Colonic mucosa (tissue), 4 donors: Measurements from ENCODE around the gene SPTBN1. TPM values are rescaled to one million over a fixed set of nuclear protein-coding genes. Genes with fewer than 3 reads are reported as not detected.

Experiments used
- DNase-seq: peaks from one replicate; pipeline ENCODE4 v3.0.0-alpha.2; 2020
- H3K27ac ChIP-seq: fragments of 200-600 bp; one replicate; pipeline ENCODE4 v1.8.0; 2021
- H3K27me3 ChIP-seq: fragments of 200-600 bp; one replicate; pipeline ENCODE4 v1.8.0; 2021
- H3K36me3 ChIP-seq: fragments of 200-600 bp; one replicate; pipeline ENCODE4 v1.8.0; 2021
- H3K4me1 ChIP-seq: fragments of 200-600 bp; one replicate; pipeline ENCODE4 v1.8.0; 2021; ENCODE audit warnings: mild to moderate bottlenecking
- H3K4me3 ChIP-seq: fragments of 200-600 bp; one replicate; pipeline ENCODE4 v1.8.0; 2021
- H3K9ac ChIP-seq, 2 donors: one replicate each; pipeline ENCODE4 v1.7.0; 2013; ENCODE audit warnings: control low read depth in 2 of 2, low read depth in 2 of 2, low read length in 2 of 2
- H3K9me3 ChIP-seq: fragments of 200-600 bp; one replicate; pipeline ENCODE4 v1.8.0; 2021
- intact Hi-C: fragments of 100-400 bp; cut with DNase I; formaldehyde crosslinking; loops from one replicate; pipeline ENCODE4 v1.14.1; 2022
- total RNA-seq, 2 donors: library from RNA; stranded (reverse); fragmentation: NEBNext Ultra II Directional in 1 of 2; extraction: Animal tissue kit (Norgen Biotek cat#: 25700) in 1 of 2; gene quantifications; one replicate each; pipeline ENCODE4 v1.2.1, GENCODE V29; 2021
- TF ChIP-seq, protein P1 (sequence below): fragments of 200-600 bp; IDR thresholded peaks from one replicate; pipeline ENCODE4 v1.8.0; 2022; ENCODE audit warnings: antibody characterized with exemption, mild to moderate bottlenecking
- donor health status: healthy.
- donor health status: DM: no; HTN: no; CAD: no.
- donor health status: DM: no; HTN: no; CAD: no.

Gene SPTBN1
- total RNA-seq, 2 donors from 2014 or later = 325 to 338 TPM

DNA sequence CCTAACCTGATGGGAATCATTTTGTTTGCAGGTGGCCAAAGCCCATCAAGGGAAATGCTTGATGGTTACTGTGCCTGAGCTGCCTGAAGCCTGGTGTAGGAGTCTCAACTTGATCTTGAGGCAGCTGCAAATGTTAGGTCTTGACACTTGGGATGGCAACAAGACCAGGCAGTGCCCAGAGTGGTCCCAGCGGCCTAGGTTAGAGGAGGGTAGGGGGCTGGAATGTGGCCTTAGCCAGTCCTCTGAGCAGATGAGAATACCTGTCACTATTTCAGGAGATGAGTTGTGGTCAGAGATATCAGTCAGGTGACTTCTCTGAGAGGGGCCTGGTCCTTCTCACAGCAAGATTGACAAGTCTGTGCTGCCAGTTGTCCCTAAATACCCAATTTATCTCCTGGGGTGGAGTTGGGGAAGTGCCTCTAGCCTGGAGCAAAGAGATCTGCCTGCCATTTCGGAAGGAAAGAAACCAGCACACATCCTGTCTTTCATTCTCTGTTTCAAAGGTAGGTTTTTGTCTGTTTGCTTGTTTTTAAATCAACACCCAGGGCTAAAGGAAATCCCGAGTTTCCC, 13.4 kb downstream of the SPTBN1 start:
- Histone ChIP-seq H3K27ac (no peak overlapping the region), H3K4me3 (no peak overlapping the region), H3K4me1 (no peaks in the 10 kb centered on the region), H3K27me3 (no peaks in the 10 kb centered on the region), H3K9me3 (no peaks in the 10 kb centered on the region), H3K36me3 (no peaks in the 10 kb centered on the region), H3K9ac (no peak overlapping the region)
- intact Hi-C loops = no loop called here
- no peak for DNase-seq
- TF ChIP-seq, protein P1, sequence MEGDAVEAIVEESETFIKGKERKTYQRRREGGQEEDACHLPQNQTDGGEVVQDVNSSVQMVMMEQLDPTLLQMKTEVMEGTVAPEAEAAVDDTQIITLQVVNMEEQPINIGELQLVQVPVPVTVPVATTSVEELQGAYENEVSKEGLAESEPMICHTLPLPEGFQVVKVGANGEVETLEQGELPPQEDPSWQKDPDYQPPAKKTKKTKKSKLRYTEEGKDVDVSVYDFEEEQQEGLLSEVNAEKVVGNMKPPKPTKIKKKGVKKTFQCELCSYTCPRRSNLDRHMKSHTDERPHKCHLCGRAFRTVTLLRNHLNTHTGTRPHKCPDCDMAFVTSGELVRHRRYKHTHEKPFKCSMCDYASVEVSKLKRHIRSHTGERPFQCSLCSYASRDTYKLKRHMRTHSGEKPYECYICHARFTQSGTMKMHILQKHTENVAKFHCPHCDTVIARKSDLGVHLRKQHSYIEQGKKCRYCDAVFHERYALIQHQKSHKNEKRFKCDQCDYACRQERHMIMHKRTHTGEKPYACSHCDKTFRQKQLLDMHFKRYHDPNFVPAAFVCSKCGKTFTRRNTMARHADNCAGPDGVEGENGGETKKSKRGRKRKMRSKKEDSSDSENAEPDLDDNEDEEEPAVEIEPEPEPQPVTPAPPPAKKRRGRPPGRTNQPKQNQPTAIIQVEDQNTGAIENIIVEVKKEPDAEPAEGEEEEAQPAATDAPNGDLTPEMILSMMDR = no peak

DNA sequence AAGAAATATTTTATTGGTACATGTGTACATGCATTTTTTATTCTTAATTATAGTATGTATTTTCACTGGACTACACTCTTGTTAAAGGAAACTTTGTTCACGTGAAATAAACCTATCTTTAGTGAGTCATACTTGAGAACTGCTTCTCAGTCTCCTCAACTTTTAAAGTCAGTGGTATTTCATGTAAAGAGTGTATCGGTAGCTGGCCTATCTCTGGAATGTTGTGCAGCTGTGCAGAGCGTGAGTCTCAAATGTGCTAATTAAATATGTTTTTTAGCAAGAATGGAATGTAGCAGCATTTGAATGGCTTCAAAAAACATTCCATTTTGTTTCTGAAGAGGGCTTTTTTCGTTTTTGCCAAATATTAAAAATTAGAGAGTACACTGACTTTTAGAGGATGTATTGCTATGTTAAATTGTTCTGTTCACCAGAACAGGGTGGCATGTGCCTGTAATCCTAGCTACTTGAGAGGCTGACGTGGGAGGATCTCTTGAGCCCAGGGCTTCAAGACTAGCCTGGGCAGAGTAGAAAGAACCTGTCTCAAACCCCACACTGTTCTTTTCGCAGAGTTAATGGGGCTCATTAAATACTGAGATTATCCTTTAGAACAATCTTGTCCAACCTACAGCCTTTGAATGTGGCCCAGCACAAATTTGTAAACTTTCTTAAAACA, 14.3 kb downstream of the SPTBN1 start:
- no peaks in the 10 kb centered on the region for H3K36me3 ChIP-seq
- H3K9ac ChIP-seq = no peak overlapping the region
- TF ChIP-seq, protein P1 = no peak
- H3K27me3 ChIP-seq = no peaks in the 10 kb centered on the region
- DNase-seq = no peak
- intact Hi-C loops = no loop called here
- no peaks in the 10 kb centered on the region for H3K4me1 ChIP-seq
- H3K9me3 ChIP-seq = no peaks in the 10 kb centered on the region
- H3K27ac ChIP-seq = no peak overlapping the region
- no peak overlapping the region for H3K4me3 ChIP-seq

DNA sequence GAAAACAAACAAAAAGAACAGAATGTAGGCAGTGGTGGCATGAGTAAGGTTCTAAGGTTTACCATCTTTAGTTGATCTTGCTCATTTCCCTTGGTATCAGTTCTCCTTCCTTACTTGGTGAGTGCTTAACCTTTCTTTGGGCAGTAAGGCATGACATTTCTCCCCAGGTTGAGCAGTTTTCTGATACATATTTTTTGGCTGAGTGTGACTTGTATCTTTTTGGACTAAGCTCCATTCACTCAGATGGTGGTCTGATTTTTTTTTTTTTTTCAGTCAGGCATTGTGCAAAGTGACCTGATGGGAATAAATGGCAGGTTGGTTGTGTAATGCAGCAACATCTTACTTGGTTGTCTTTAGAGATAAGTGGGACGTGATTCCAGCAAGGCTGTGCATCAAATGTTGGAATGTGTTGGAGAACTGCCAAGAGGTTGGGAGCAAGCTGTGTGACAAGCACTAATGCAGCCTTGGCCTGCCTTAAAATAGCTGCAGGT, 15.1 kb downstream of the SPTBN1 start:
- Histone ChIP-seq H3K4me1 (no peaks in the 10 kb centered on the region), H3K4me3 (no peak overlapping the region), H3K36me3 (no peaks in the 10 kb centered on the region), H3K27me3 (no peaks in the 10 kb centered on the region), H3K9ac (no peak overlapping the region), H3K9me3 (no peaks in the 10 kb centered on the region), H3K27ac (no peak overlapping the region)
- no peak for DNase-seq
- intact Hi-C loops = no loop called here
- TF ChIP-seq, protein P1 = no peak

DNA sequence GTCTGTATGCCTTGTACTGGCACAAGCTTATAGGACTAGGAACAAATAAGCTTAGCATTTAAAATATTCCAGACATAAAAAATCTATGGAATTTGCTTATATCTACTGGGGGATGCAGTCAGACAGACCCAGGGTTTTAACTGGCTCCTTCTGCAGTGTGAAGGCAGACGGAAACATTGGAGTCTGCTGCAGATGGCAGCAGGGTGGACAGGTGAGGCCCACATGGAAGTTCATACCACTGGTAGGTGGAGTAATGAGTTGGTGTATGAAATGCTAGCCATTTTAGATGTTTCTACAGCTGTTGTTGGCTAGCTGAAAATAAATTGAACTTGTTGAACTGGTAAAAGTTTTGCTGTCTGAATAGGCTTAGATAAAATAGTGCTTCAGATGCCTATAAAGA, 17.7 kb downstream of the SPTBN1 start:
- peaks cover 9% of the 10 kb centered on the region for H3K4me1 ChIP-seq

DNA sequence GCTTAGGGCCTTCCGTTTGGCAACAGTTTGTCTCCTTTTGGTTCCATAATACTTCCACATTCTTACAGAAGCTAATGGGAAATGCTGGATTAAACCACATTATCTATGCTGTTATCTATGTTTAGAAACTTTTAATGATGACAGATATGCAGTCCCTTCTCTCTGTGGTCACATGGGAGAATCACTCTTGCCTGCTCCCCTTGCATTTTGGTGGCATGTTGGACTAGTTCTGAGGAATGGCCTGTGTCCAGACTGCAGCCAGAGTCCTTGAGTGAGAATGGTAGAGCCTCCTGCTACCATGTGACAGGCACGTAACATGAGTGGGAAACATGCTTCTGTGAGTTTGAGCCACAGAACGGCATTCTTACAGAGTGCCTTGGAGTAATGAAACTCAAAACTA, 19.2 kb downstream of the SPTBN1 start:
- no peaks in the 10 kb centered on the region for H3K27me3 ChIP-seq
- TF ChIP-seq, protein P1 = no peak
- no peak overlapping the region for H3K9ac ChIP-seq
- no peaks in the 10 kb centered on the region for H3K9me3 ChIP-seq
- H3K4me1 ChIP-seq = peaks cover 9% of the 10 kb centered on the region
- intact Hi-C loops = no loop called here
- H3K36me3 ChIP-seq = no peaks in the 10 kb centered on the region
- no peak overlapping the region for H3K27ac ChIP-seq
- H3K4me3 ChIP-seq = no peak overlapping the region
- DNase-seq = no peak

More for the DNA sequence above, 17.7 kb downstream of the SPTBN1 start:
- no peak overlapping the region for H3K4me3 ChIP-seq
- TF ChIP-seq, protein P1 = no peak
- H3K9me3 ChIP-seq = no peaks in the 10 kb centered on the region
- H3K27ac ChIP-seq = no peak overlapping the region
- intact Hi-C loops = no loop called here
- H3K27me3 ChIP-seq = no peaks in the 10 kb centered on the region
- no peaks in the 10 kb centered on the region for H3K36me3 ChIP-seq
- no peak for DNase-seq
- no peak overlapping the region for H3K9ac ChIP-seq
